ENCODE data around the gene TPH2. TPM values are rescaled to one million over a fixed set of nuclear protein-coding genes. Genes with fewer than 3 reads are reported as not detected.

TPH2 gene
- total and polyA plus RNA-seq, 2 of the 4 experiments (the other 2 are of a cell fraction) = not detected

GRCh38 chr12:71994715-71995114, 56.1 kb downstream of the TPH2 start:
- no peak overlapping the region for H2BK120ac ChIP-seq (ENCODE audit: low read depth, low read length)
- ChIA-PET CTCF (no interaction called here), POLR2A (ENCODE audit: unreplicated experiment) (no interaction called here)
- H2AK9ac ChIP-seq (replicated peaks; ENCODE audit: low read depth, low read length, poor library complexity) = no peak overlapping the region
- no peaks in the 10 kb centered on the region; the same call in 1 of the 2 replicates for H3K9me3 ChIP-seq (ENCODE audit: control insufficient read depth, insufficient read depth, low read length)
- H3K27me3 ChIP-seq (ENCODE audit: control insufficient read depth, insufficient read depth, low read length) = peaks cover 9% of the 10 kb centered on the region
- H3K4me1 ChIP-seq (ENCODE audit: control insufficient read depth, insufficient read depth, low read length) = no peaks in the 10 kb centered on the region
- no peaks in the 10 kb centered on the region for H4K20me1 ChIP-seq (ENCODE audit: insufficient read depth, low read length)
- no peaks in the 10 kb centered on the region for H3K36me3 ChIP-seq (ENCODE audit: control insufficient read depth, insufficient read depth, low read length)
- dilution Hi-C loops (cut with HindIII; ENCODE audit: low sequenced_read_pairs, unreplicated experiment) = no loop called here
- no peak for ATAC-seq (ENCODE audit: low read depth)
- no peaks in the 10 kb centered on the region for H3K9me1 ChIP-seq (ENCODE audit: insufficient read depth, low read length)
- intact Hi-C loops (cut with micrococcal nuclease) = no loop called here
- no peak overlapping the region for H3K4me3 ChIP-seq (ENCODE audit: insufficient read depth, low read depth, low read length)
- no peak overlapping the region for H3K27ac ChIP-seq (ENCODE audit: insufficient read depth, low read length)
- no peak overlapping the region for H3K23ac ChIP-seq (ENCODE audit: low read depth, low read length)
- no peak for TF ChIP-seq SMC3 (IDR thresholded peaks at IDR 0.05; ENCODE audit: low read depth, low read length)
- no peak for TF ChIP-seq FOS (IDR thresholded peaks at IDR 0.05; ENCODE audit: low read depth, low read length)
- TF ChIP-seq RFX5 (IDR thresholded peaks at IDR 0.05; ENCODE audit: low read depth, low read length) = no peak
- no peak for TF ChIP-seq CTCF (conservative IDR thresholded peaks at IDR 0.05; ENCODE audit: low read depth, low read length)
- TF ChIP-seq RCOR1 (IDR thresholded peaks at IDR 0.05; ENCODE audit: insufficient replicate concordance, low read length) = no peak
- no peak for TF ChIP-seq RAD21 (IDR thresholded peaks at IDR 0.05; ENCODE audit: low read length)
- BruUV-seq (replicated peaks) = no TSS peak
- no peak overlapping the region for H2AK5ac ChIP-seq (ENCODE audit: low read depth, low read length)
- H2BK15ac ChIP-seq (ENCODE audit: low read depth, low read length) = no peak overlapping the region
- no peak overlapping the region for H2BK20ac ChIP-seq (ENCODE audit: low read depth, low read length)
- no peak overlapping the region for H3K4me2 ChIP-seq (ENCODE audit: low read depth, low read length)
- H3K18ac ChIP-seq (ENCODE audit: low read depth, low read length) = no peak overlapping the region
- H2AFZ ChIP-seq (replicated peaks; ENCODE audit: low read length, poor library complexity) = no peak overlapping the region
- DNase-seq = no peak
- no peak overlapping the region for H4K8ac ChIP-seq (ENCODE audit: low read depth in 2 of 2, low read length in 2 of 2)
- H4K91ac ChIP-seq (ENCODE audit: insufficient read depth, low read depth, low read length) = no peak overlapping the region
- in situ Hi-C loops (cut with MboI; ENCODE audit: low sequenced_read_pairs) = no loop called here
- H3K9ac ChIP-seq (ENCODE audit: low read depth, low read length) = no peak overlapping the region
- no peak overlapping the region for H4K5ac ChIP-seq (ENCODE audit: low read depth, low read length)
- no peak overlapping the region for H3K14ac ChIP-seq (replicated peaks; ENCODE audit: low read depth, low read length)
- H3K56ac ChIP-seq (ENCODE audit: extremely low read depth, insufficient read depth, low read length) = no peak overlapping the region
- H2BK5ac ChIP-seq (ENCODE audit: low read depth, low read length, poor library complexity, severe bottlenecking) = no peak overlapping the region
- no peaks in the 10 kb centered on the region for H3K79me1 ChIP-seq (ENCODE audit: low read depth in 1 of 2, low read length in 2 of 2)
- no CpG with 5 or more reads among the region's 2 CpGs for WGBS, 2 experiments (ENCODE audit: extremely low coverage in 2 of 2, insufficient read length in 1 of 2)
- H3K4ac ChIP-seq (ENCODE audit: low read depth, low read length) = no peak overlapping the region
